Measurements from ENCODE around the gene MUCL3. TPM values are rescaled to one million over a fixed set of nuclear protein-coding genes. Genes with fewer than 3 reads are reported as not detected.

MUCL3 gene
- total RNA-seq, 1 experiment from 2014 or later = 0.15 TPM

GRCh38 chr6:30987304-30987703, 46.5 kb downstream of the MUCL3 start:
- Histone ChIP-seq H2AFZ (ENCODE audit: low read depth, low read length, poor library complexity, severe bottlenecking) (no peak overlapping the region), H4K20me1 (ENCODE audit: insufficient read depth) (no peaks in the 10 kb centered on the region), H3K4me2 (ENCODE audit: low read length) (no peak overlapping the region), H3K9me3 (ENCODE audit: control insufficient read depth in 1 of 2, insufficient read depth in 1 of 2, low read depth in 1 of 2, low read length in 2 of 2) (no peaks in the 10 kb centered on the region), H3K27ac (ENCODE audit: low read depth, low read length) (no peak overlapping the region), H3K9ac (ENCODE audit: low read length) (no peak overlapping the region), H3K27me3 (ENCODE audit: insufficient read depth, low read length) (no peaks in the 10 kb centered on the region), H3K9me2 (ENCODE audit: insufficient read depth) (no peaks in the 10 kb centered on the region), H3K79me2 (ENCODE audit: insufficient read depth, low read length) (no peaks in the 10 kb centered on the region), H3K36me3 (ENCODE audit: control insufficient read depth in 1 of 2, insufficient read depth in 2 of 2, low read length in 2 of 2) (no peaks in the 10 kb centered on the region), H3K4me3 (replicated peaks in 1 of 2; ENCODE audit: low read depth in 1 of 2, low read length in 2 of 2) (no peak overlapping the region), H3K4me1 (ENCODE audit: control insufficient read depth in 1 of 2, insufficient read depth in 2 of 2, low read length in 2 of 2) (peaks cover 2 to 3% of the 10 kb centered on the region in 2 experiments; a peak in 3 of 4 replicates)
- POLR2A ChIA-PET = no interaction called here
- intact Hi-C loops (cut with micrococcal nuclease) = no loop called here
- no peak for TF ChIP-seq EZH2 (IDR thresholded peaks at IDR 0.05)
- no peak for TF ChIP-seq ZFX (IDR thresholded peaks at IDR 0.05)
- no peak for TF ChIP-seq TCF7L2 (IDR thresholded peaks at IDR 0.05; ENCODE audit: borderline replicate concordance, extremely low read depth, insufficient read depth, insufficient read length)
- TF ChIP-seq JUND (IDR thresholded peaks at IDR 0.05) = no peak
- TF ChIP-seq CBX3 (IDR thresholded peaks at IDR 0.05; ENCODE audit: low read depth) = no peak
- no peak for TF ChIP-seq ELF1 (IDR thresholded peaks at IDR 0.05; ENCODE audit: borderline replicate concordance, low read depth)
- no peak for TF ChIP-seq ZNF274 (IDR thresholded peaks at IDR 0.05; ENCODE audit: low read depth, low read length)
- no peak for TF ChIP-seq SIN3A (IDR thresholded peaks at IDR 0.05; ENCODE audit: low read depth)
- TF ChIP-seq YY1 (IDR thresholded peaks at IDR 0.05; ENCODE audit: extremely low read depth, insufficient replicate concordance, low read depth, low read length) = no peak
- TF ChIP-seq SRF (IDR thresholded peaks at IDR 0.05; ENCODE audit: low read depth) = no peak
- TF ChIP-seq REST (IDR thresholded peaks at IDR 0.05; ENCODE audit: low read depth) = no peak
- no peak for TF ChIP-seq RAD21 (IDR thresholded peaks at IDR 0.05; ENCODE audit: low read depth)
- BruUV-seq (replicated peaks) = no TSS peak
- no peak for ATAC-seq
- RAD21 ChIA-PET (ENCODE audit: low non-redundant PET in 1 of 2, low total read pairs in 2 of 2, uncharacterized antibody in 2 of 2, unreplicated experiment in 2 of 2) = no interaction called here
- no peak for DNase-seq (ENCODE audit: low read depth, low spot score)
- CTCF ChIA-PET = no interaction called here
